Measurements from ENCODE around the gene TIMP2.

- no peak for TF ChIP-seq POLR2A (IDR thresholded peaks at IDR 0.05; ENCODE audit: low read length)
- no peak for TF ChIP-seq GATA1 (IDR thresholded peaks at IDR 0.05; ENCODE audit: low read depth, low read length)
Observed at GRCh38 chr17:78934681-78935418, 9.7 kb upstream of the TIMP2 start.

All from erythroblast (primary cell).